ENCODE data around the gene OPN4. TPM values are rescaled to one million over a fixed set of nuclear protein-coding genes. Genes with fewer than 3 reads are reported as not detected.

Gene OPN4
- total RNA-seq, 6 experiments from 2014 or later, result not detected

DNA sequence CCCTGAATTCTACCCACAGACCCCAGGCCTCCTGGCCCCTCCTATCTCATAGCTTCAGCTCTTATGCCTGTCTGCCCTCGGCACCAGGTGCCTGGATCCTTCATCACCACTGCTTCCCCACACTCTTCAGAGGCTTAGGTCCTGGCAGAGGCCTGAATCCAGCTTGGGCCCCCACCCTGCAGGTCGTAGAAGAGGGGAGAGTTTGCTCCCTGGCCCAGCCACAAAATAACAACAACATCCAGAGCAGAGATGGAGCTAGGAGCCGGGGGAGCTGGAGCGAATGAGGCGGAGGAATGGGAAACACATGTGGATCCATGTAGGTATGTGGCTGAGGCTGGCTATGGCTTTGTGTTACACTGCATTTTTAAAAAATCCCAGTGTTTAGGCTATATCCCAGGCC is 7.8 kb upstream of the OPN4 start:
- Histone ChIP-seq H3K4me1 (no peaks in the 10 kb centered on the region), H3K27ac (no peak overlapping the region), H3K27me3 (no peaks in the 10 kb centered on the region), H3K36me3 (no peaks in the 10 kb centered on the region), H3K4me3 (no peak overlapping the region), H3K9me3 (no peaks in the 10 kb centered on the region)
- ATAC-seq, result no peak
- WGBS (ENCODE audit: insufficient coverage, low coverage, low lambda C conversion rate, missing lambda C conversion rate), result 86% methylated on average over 4 of the region's 5 CpGs
- DNase-seq, result no peak
- intact Hi-C loops (cut with DNase I), result no loop called here
- TF ChIP-seq, protein P1, sequence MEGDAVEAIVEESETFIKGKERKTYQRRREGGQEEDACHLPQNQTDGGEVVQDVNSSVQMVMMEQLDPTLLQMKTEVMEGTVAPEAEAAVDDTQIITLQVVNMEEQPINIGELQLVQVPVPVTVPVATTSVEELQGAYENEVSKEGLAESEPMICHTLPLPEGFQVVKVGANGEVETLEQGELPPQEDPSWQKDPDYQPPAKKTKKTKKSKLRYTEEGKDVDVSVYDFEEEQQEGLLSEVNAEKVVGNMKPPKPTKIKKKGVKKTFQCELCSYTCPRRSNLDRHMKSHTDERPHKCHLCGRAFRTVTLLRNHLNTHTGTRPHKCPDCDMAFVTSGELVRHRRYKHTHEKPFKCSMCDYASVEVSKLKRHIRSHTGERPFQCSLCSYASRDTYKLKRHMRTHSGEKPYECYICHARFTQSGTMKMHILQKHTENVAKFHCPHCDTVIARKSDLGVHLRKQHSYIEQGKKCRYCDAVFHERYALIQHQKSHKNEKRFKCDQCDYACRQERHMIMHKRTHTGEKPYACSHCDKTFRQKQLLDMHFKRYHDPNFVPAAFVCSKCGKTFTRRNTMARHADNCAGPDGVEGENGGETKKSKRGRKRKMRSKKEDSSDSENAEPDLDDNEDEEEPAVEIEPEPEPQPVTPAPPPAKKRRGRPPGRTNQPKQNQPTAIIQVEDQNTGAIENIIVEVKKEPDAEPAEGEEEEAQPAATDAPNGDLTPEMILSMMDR (IDR thresholded peaks at IDR 0.05), result no peak
- no peak for TF ChIP-seq POLR2A (IDR thresholded peaks at IDR 0.05)

DNA sequence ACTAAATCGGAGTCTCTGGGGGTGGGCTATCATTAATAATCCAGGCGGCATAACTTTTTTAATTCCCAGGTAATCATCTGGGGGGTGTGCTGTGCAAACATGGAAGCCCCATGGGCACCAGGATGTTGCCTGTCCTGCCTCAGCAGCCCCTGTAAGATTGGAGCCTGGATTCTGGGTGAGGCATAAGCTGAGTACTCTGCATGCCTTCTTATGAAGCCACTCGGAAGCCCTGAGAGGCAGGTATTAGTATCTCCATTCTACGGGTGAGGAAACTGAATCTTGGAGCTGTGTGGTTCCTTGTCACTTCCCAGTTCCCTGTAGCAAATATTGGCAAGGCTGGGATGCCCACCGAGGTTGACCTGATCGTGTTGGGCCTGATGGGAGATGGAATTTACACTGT is 7.4 kb upstream of the OPN4 start:
- DNase-seq (no peak), ATAC-seq (no peak)
- Histone ChIP-seq H3K27ac (no peak overlapping the region), H3K27me3 (no peaks in the 10 kb centered on the region), H3K4me3 (no peak overlapping the region), H3K4me1 (no peaks in the 10 kb centered on the region), H3K9me3 (no peaks in the 10 kb centered on the region), H3K36me3 (no peaks in the 10 kb centered on the region)
- TF ChIP-seq, protein P1 (IDR thresholded peaks at IDR 0.05), result no peak
- TF ChIP-seq POLR2A (IDR thresholded peaks at IDR 0.05), result no peak
- intact Hi-C loops (cut with DNase I), result no loop called here
- 68% methylated on average over 4 of the region's 6 CpGs for WGBS (ENCODE audit: insufficient coverage, low coverage, low lambda C conversion rate, missing lambda C conversion rate)

DNA sequence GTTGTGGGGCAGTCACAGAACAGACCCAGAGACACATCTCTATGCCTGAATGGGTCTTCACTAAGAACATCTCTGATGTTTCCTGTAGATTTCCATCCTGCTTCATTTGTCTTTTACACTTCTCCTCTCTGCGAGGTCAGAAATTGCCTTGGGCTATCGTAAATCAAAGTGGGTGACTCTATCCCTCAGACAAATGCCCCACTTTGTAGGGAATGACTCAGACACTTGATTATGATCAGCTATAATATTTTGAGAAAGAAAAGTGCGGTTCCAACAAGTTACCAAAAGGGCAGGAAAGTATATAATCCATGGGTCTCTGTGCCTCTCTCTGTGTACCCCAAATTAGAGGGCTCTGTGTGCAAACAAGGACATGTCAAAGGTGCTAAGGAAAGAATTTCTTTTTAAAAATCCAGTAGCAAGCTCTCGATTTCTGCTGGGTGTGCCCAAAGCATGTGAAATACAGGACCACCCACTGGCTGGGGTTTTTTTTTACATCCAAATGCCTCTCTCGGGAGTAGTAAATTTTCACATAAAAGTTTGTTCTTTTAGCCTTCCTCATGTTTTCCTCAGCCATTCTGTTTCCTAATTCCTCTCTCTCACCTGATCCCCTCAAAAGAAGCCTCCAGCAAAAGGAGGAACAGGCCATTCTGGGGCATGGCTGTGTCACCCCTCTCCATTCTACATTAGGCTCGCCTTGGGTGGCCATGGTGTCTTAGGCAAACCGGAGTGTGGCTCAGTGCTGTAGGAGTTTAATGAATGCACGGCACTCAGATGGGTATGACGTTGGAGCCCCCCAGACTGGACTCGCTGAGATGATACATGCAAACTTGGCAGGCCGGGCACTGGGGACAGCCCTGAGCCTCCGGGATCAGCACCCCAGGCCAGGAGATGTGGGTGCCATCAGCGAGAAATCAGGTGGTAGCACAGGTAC is 6.3 kb upstream of the OPN4 start:
- H3K9me3 ChIP-seq, result no peaks in the 10 kb centered on the region
- H3K27me3 ChIP-seq, result no peaks in the 10 kb centered on the region
- TF ChIP-seq, protein P1 (IDR thresholded peaks at IDR 0.05), result no peak
- no peaks in the 10 kb centered on the region for H3K36me3 ChIP-seq
- intact Hi-C loops (cut with DNase I), result no loop called here
- no peak overlapping the region for H3K4me3 ChIP-seq
- H3K27ac ChIP-seq, result no peak overlapping the region
- no peaks in the 10 kb centered on the region for H3K4me1 ChIP-seq
- no peak for DNase-seq
- 82% methylated on average over 6 of the region's 13 CpGs for WGBS (ENCODE audit: insufficient coverage, low coverage, low lambda C conversion rate, missing lambda C conversion rate)
- no peak for ATAC-seq

DNA sequence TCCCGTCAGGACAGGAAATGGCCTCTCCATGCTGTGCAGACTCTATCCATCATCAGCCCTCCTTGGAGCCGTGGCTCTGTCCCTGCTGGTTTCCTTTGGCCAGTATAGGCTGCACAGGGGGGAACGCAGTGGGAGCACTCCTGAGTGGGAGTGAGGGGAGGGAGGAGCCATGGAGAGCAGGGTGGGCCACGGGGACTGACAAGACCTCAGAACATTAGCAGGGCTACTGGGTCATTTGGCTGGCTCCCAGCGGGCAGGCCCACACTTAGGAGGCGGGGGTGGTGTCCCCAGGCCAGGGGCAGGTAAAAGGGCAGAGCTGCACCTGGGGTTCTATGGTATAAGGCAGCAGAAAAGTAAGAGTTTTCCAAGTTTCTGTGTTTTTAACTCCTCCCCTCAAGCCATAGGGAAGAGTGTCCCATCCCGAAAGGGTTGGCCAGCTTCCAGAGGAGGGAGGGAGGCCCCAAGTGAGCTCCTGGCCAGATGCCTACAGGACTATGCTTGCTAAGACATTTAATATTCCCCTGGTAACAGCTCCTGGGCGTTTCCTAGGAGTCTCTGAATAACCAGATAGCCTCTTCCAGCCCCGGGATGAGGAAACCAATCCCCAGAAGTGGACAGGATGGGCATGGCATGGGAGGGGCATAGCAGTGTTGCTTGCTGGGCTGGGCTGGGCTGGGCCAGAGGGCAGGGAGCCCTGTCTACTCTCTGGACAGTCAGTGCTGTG is 5.5 kb upstream of the OPN4 start:
- DNase-seq (peak in 1 of 3 donors; percentile 43), ATAC-seq (no peak)
- H3K4me1 ChIP-seq, result no peaks in the 10 kb centered on the region
- H3K9me3 ChIP-seq, result no peaks in the 10 kb centered on the region
- no peak overlapping the region for H3K4me3 ChIP-seq
- no peak for TF ChIP-seq POLR2A (IDR thresholded peaks at IDR 0.05)
- TF ChIP-seq, protein P1 (IDR thresholded peaks at IDR 0.05), result no peak
- intact Hi-C loops (cut with DNase I), result no loop called here
- no peaks in the 10 kb centered on the region for H3K36me3 ChIP-seq
- H3K27me3 ChIP-seq, result no peaks in the 10 kb centered on the region
- 72% methylated on average over 5 of the region's 9 CpGs for WGBS (ENCODE audit: insufficient coverage, low coverage, low lambda C conversion rate, missing lambda C conversion rate)
- no peak overlapping the region for H3K27ac ChIP-seq
